ENCODE measurements around the gene FER. TPM values are rescaled to one million over a fixed set of nuclear protein-coding genes. Genes with fewer than 3 reads are reported as not detected.

Gene FER
- polyA plus RNA-seq, 1 donor (not counting 4 experiments of a cell fraction or from before 2014, with no cell fraction given) = 17.1 TPM

- Histone ChIP-seq H3K4me2 (ENCODE audit: control insufficient read depth, extremely low read depth, insufficient read depth, low read depth, low read length) (no peak overlapping the region), H3K9ac (ENCODE audit: control insufficient read depth, extremely low read depth, insufficient read depth, low read length) (no peak overlapping the region), H3K27me3 (ENCODE audit: control insufficient read depth, extremely low read depth, insufficient read depth, low read length) (no peaks in the 10 kb centered on the region), H3K4me3 (ENCODE audit: control insufficient read depth in 2 of 3, extremely low read depth in 1 of 3, insufficient read depth in 2 of 3, low read depth in 1 of 3, low read length in 3 of 3) (no peak overlapping the region), H2AFZ (ENCODE audit: control insufficient read depth, low read length) (no peak overlapping the region), H3K27ac (ENCODE audit: control insufficient read depth, insufficient read depth, low read length) (no peak overlapping the region), H3K9me3 (ENCODE audit: control insufficient read depth, low read depth, low read length) (no peaks in the 10 kb centered on the region), H3K9me1 (ENCODE audit: control insufficient read depth, extremely low read depth, insufficient read depth, low read length) (no peaks in the 10 kb centered on the region), H3K79me2 (ENCODE audit: control insufficient read depth, insufficient read depth, low read length) (peaks cover 7% of the 10 kb centered on the region), H3K36me3 (ENCODE audit: control insufficient read depth in 2 of 2, extremely low read depth in 1 of 2, insufficient read depth in 2 of 2, low read length in 2 of 2) (no peaks in the 10 kb centered on the region), H4K20me1 (ENCODE audit: control insufficient read depth, extremely low read depth, insufficient read depth, low read length) (no peaks in the 10 kb centered on the region), H3K4me1 (ENCODE audit: control insufficient read depth, extremely low read depth, insufficient read depth, low read length) (no peaks in the 10 kb centered on the region)
- FAIRE-seq = no peak
- TF ChIP-seq CTCF (optimal IDR thresholded peaks at IDR 0.05 in 1 of 3, IDR thresholded peaks at IDR 0.05 in 1 of 3, conservative IDR thresholded peaks at IDR 0.05 in 1 of 3; ENCODE audit: extremely low read depth in 1 of 3, insufficient read depth in 2 of 3, low read length in 3 of 3) = no peak
- TF ChIP-seq EZH2 (IDR thresholded peaks at IDR 0.05; ENCODE audit: low read length) = no peak
- dilution Hi-C loops (cut with MboI; ENCODE audit: extremely low pct_ligation_motif_present, low sequenced_read_pairs) = no loop called here
- no peak for DNase-seq (ENCODE audit: low read depth, low spot score)
Measured at GRCh38 chr5:108827131-108827530, 79.4 kb downstream of the FER start.

GRCh38 chr5:108830705-108831276 lies 83.1 kb downstream of the FER start:
- no peak overlapping the region for H2AFZ ChIP-seq (ENCODE audit: control insufficient read depth, low read length)
- dilution Hi-C loops (cut with MboI; ENCODE audit: extremely low pct_ligation_motif_present, low sequenced_read_pairs) = no loop called here
- FAIRE-seq = no peak

More at GRCh38 chr5:108830705-108831276, 83.1 kb downstream of the FER start:
- H3K9me1 ChIP-seq (ENCODE audit: control insufficient read depth, extremely low read depth, insufficient read depth, low read length) = no peaks in the 10 kb centered on the region
- H4K20me1 ChIP-seq (ENCODE audit: control insufficient read depth, extremely low read depth, insufficient read depth, low read length) = no peaks in the 10 kb centered on the region
- no peak overlapping the region for H3K4me2 ChIP-seq (ENCODE audit: control insufficient read depth, extremely low read depth, insufficient read depth, low read depth, low read length)
- no peak overlapping the region for H3K27ac ChIP-seq (ENCODE audit: control insufficient read depth, insufficient read depth, low read length)
- H3K27me3 ChIP-seq (ENCODE audit: control insufficient read depth, extremely low read depth, insufficient read depth, low read length) = no peaks in the 10 kb centered on the region
- TF ChIP-seq EZH2 (IDR thresholded peaks at IDR 0.05; ENCODE audit: low read length) (no peak), CTCF (optimal IDR thresholded peaks at IDR 0.05 in 1 of 3, IDR thresholded peaks at IDR 0.05 in 1 of 3, conservative IDR thresholded peaks at IDR 0.05 in 1 of 3; ENCODE audit: extremely low read depth in 1 of 3, insufficient read depth in 2 of 3, low read length in 3 of 3) (no peak)
- DNase-seq (ENCODE audit: low read depth, low spot score) = no peak
- H3K9me3 ChIP-seq (ENCODE audit: control insufficient read depth, low read depth, low read length) = no peaks in the 10 kb centered on the region
- no peaks in the 10 kb centered on the region for H3K4me1 ChIP-seq (ENCODE audit: control insufficient read depth, extremely low read depth, insufficient read depth, low read length)
- peaks cover 7% of the 10 kb centered on the region for H3K79me2 ChIP-seq (ENCODE audit: control insufficient read depth, insufficient read depth, low read length)
- no peak overlapping the region for H3K9ac ChIP-seq (ENCODE audit: control insufficient read depth, extremely low read depth, insufficient read depth, low read length)
- H3K36me3 ChIP-seq (ENCODE audit: control insufficient read depth in 2 of 2, extremely low read depth in 1 of 2, insufficient read depth in 2 of 2, low read length in 2 of 2) = no peaks in the 10 kb centered on the region
- no peak overlapping the region for H3K4me3 ChIP-seq (ENCODE audit: control insufficient read depth in 2 of 3, extremely low read depth in 1 of 3, insufficient read depth in 2 of 3, low read depth in 1 of 3, low read length in 3 of 3)

All from keratinocyte (primary cell).